Mesendoderm (in vitro differentiated cells): ENCODE results near the gene EPSTI1.

Source experiments
- DNase-seq: peaks from one replicate; pipeline ENCODE4 v3.0.0; 2013
- H2AK5ac ChIP-seq: 2 replicates; pipeline ENCODE4 v1.6.1; 2013; ENCODE audit warnings: low read length, inconsistent platforms
- H2BK120ac ChIP-seq: 2 replicates; pipeline ENCODE4 v1.6.1; 2013; ENCODE audit warnings: low read depth, mild to moderate bottlenecking, low read length, moderate library complexity, mixed read lengths
- H2BK15ac ChIP-seq: replicated peaks from 2 replicates; pipeline ENCODE4 v1.6.1; 2013; ENCODE audit warnings: low read depth, mild to moderate bottlenecking, moderate library complexity
- H2BK5ac ChIP-seq: 2 replicates; pipeline ENCODE4 v1.6.1; 2013; ENCODE audit warnings: low read length, inconsistent platforms
- H3K18ac ChIP-seq: 2 replicates; pipeline ENCODE4 v1.6.1; 2013; ENCODE audit warnings: mild to moderate bottlenecking, low read length, mixed read lengths
- H3K23ac ChIP-seq: one replicate; pipeline ENCODE4 v1.6.1; 2013; ENCODE audit warnings: low read length
- H3K27ac ChIP-seq: 2 replicates; pipeline ENCODE4 v1.5.1; 2013; ENCODE audit warnings: low read depth, mild to moderate bottlenecking, inconsistent platforms, low read length, moderate library complexity
- H3K27me3 ChIP-seq: 2 replicates; pipeline ENCODE4 v1.6.1; 2013; ENCODE audit warnings: low read length, control low read depth, mild to moderate bottlenecking, inconsistent platforms; ENCODE audit not compliant: insufficient read depth, poor library complexity
- H3K36me3 ChIP-seq: 2 replicates; pipeline ENCODE4 v1.6.1; 2013; ENCODE audit warnings: low read length, inconsistent platforms; ENCODE audit not compliant: control insufficient read depth, insufficient read depth
- H3K4ac ChIP-seq: one replicate; pipeline ENCODE4 v1.6.1; 2013; ENCODE audit warnings: low read depth, mild to moderate bottlenecking, low read length, moderate library complexity
- H3K4me1 ChIP-seq: 2 replicates; pipeline ENCODE4 v1.6.1; 2013; ENCODE audit warnings: low read depth, low read length, inconsistent platforms; ENCODE audit not compliant: control insufficient read depth
- H3K4me2 ChIP-seq: 2 replicates; pipeline ENCODE4 v1.6.1; 2013; ENCODE audit warnings: low read length
- H3K4me3 ChIP-seq: 2 replicates; pipeline ENCODE4 v1.5.1; 2013; ENCODE audit warnings: mild to moderate bottlenecking, low read length
- H3K56ac ChIP-seq: one replicate; pipeline ENCODE4 v1.6.1; 2013; ENCODE audit warnings: low read length
- H3K79me1 ChIP-seq: 2 replicates; pipeline ENCODE4 v1.6.1; 2013; ENCODE audit warnings: low read length, inconsistent platforms
- H3K79me2 ChIP-seq: 2 replicates; pipeline ENCODE4 v1.6.1; 2013; ENCODE audit warnings: mild to moderate bottlenecking, low read length; ENCODE audit not compliant: control insufficient read depth, insufficient read depth
- H3K9ac ChIP-seq: 2 replicates; pipeline ENCODE4 v1.6.1; 2013; ENCODE audit warnings: low read length, inconsistent platforms
- H4K5ac ChIP-seq: one replicate; pipeline ENCODE4 v1.6.1; 2013; ENCODE audit warnings: low read length
- H4K8ac ChIP-seq: one replicate; pipeline ENCODE4 v1.6.1; 2013; ENCODE audit warnings: low read depth, mild to moderate bottlenecking, control low read depth, low read length, moderate library complexity
- WGBS: extraction: QIAGEN DNeasy Blood & Tissue Kit; methylation state at CpG from one replicate; pipeline ENCODE4 v1.1.7; 2013; ENCODE audit warnings: low lambda C conversion rate, missing lambda C conversion rate; ENCODE audit not compliant: insufficient coverage; ENCODE audit errors: extremely low coverage; 5-methylcytosine and 5-hydroxymethylcytosine counted together

The EPSTI1 gene

GRCh38 chr13:42894765-42895243, 97.2 kb downstream of the EPSTI1 start:
- no peak overlapping the region for H4K8ac ChIP-seq
- no peak overlapping the region for H3K27ac ChIP-seq
- no CpG with 5 or more reads among the region's 4 CpGs for WGBS
- H2BK5ac ChIP-seq, result no peak overlapping the region
- H4K5ac ChIP-seq, result no peak overlapping the region
- no peak overlapping the region for H3K56ac ChIP-seq
- no peak overlapping the region for H3K18ac ChIP-seq
- no peaks in the 10 kb centered on the region for H3K36me3 ChIP-seq
- H3K4me3 ChIP-seq, result no peak overlapping the region
- no peaks in the 10 kb centered on the region for H3K79me2 ChIP-seq
- no peak for DNase-seq
- H2BK120ac ChIP-seq, result no peak overlapping the region
- no peak overlapping the region for H3K4me2 ChIP-seq
- no peaks in the 10 kb centered on the region for H3K27me3 ChIP-seq
- no peak overlapping the region for H3K4ac ChIP-seq
- no peak overlapping the region for H2BK15ac ChIP-seq
- no peak overlapping the region for H2AK5ac ChIP-seq
- H3K4me1 ChIP-seq, result no peaks in the 10 kb centered on the region
- H3K79me1 ChIP-seq, result no peaks in the 10 kb centered on the region
- no peak overlapping the region for H3K23ac ChIP-seq
- no peak overlapping the region for H3K9ac ChIP-seq

GRCh38 chr13:42893214-42893671, 98.8 kb downstream of the EPSTI1 start:
- H4K5ac ChIP-seq, result no peak overlapping the region
- H4K8ac ChIP-seq, result no peak overlapping the region
- DNase-seq, result peak; percentile 59
- H3K36me3 ChIP-seq, result no peaks in the 10 kb centered on the region
- H3K27ac ChIP-seq, result no peak overlapping the region
- peak overlapping the region; percentile 11 for H3K23ac ChIP-seq
- no peak overlapping the region for H3K56ac ChIP-seq
- H3K4ac ChIP-seq, result no peak overlapping the region
- H2BK120ac ChIP-seq, result no peak overlapping the region
- no peak overlapping the region for H3K18ac ChIP-seq
- no peaks in the 10 kb centered on the region for H3K27me3 ChIP-seq
- no peaks in the 10 kb centered on the region for H3K4me1 ChIP-seq
- H2BK15ac ChIP-seq, result no peak overlapping the region
- no peaks in the 10 kb centered on the region for H3K79me2 ChIP-seq
- no peak overlapping the region for H3K4me2 ChIP-seq
- no peaks in the 10 kb centered on the region for H3K79me1 ChIP-seq
- no peak overlapping the region for H2BK5ac ChIP-seq
- no peak overlapping the region for H2AK5ac ChIP-seq
- no peak overlapping the region for H3K9ac ChIP-seq
- WGBS, result no CpG with 5 or more reads among the region's 1 CpG
- H3K4me3 ChIP-seq, result no peak overlapping the region

GRCh38 chr13:42892760-42893159, 99.3 kb downstream of the EPSTI1 start:
- H2AK5ac ChIP-seq, result no peak overlapping the region
- no peaks in the 10 kb centered on the region for H3K4me1 ChIP-seq
- H3K18ac ChIP-seq, result no peak overlapping the region
- no peak overlapping the region for H3K4me2 ChIP-seq
- DNase-seq, result no peak
- no peak overlapping the region for H4K5ac ChIP-seq
- no peak overlapping the region for H2BK120ac ChIP-seq
- no peak overlapping the region for H3K9ac ChIP-seq
- H3K79me1 ChIP-seq, result no peaks in the 10 kb centered on the region
- no peaks in the 10 kb centered on the region for H3K79me2 ChIP-seq
- no peak overlapping the region for H3K4me3 ChIP-seq
- no peaks in the 10 kb centered on the region for H3K36me3 ChIP-seq
- H3K56ac ChIP-seq, result no peak overlapping the region
- H2BK5ac ChIP-seq, result no peak overlapping the region
- no peak overlapping the region for H3K23ac ChIP-seq
- H2BK15ac ChIP-seq, result no peak overlapping the region
- no peaks in the 10 kb centered on the region for H3K27me3 ChIP-seq
- no peak overlapping the region for H3K4ac ChIP-seq
- no CpG with 5 or more reads among the region's 3 CpGs for WGBS
- no peak overlapping the region for H4K8ac ChIP-seq
- no peak overlapping the region for H3K27ac ChIP-seq

- no peak overlapping the region for H2AK5ac ChIP-seq
- no peaks in the 10 kb centered on the region for H3K4me1 ChIP-seq
- WGBS, result 100% methylated on average over 2 of the region's 3 CpGs
- no peak overlapping the region for H3K56ac ChIP-seq
- no peak overlapping the region for H2BK120ac ChIP-seq
- H3K4me3 ChIP-seq, result no peak overlapping the region
- H2BK5ac ChIP-seq, result no peak overlapping the region
- H3K27ac ChIP-seq, result no peak overlapping the region
- H2BK15ac ChIP-seq, result no peak overlapping the region
- H3K18ac ChIP-seq, result no peak overlapping the region
- DNase-seq, result no peak
- H3K36me3 ChIP-seq, result no peaks in the 10 kb centered on the region
- no peaks in the 10 kb centered on the region for H3K79me2 ChIP-seq
- no peak overlapping the region for H4K5ac ChIP-seq
- H3K79me1 ChIP-seq, result no peaks in the 10 kb centered on the region
- no peak overlapping the region for H3K4me2 ChIP-seq
- no peak overlapping the region for H3K4ac ChIP-seq
- no peaks in the 10 kb centered on the region for H3K27me3 ChIP-seq
- H3K9ac ChIP-seq, result no peak overlapping the region
- H4K8ac ChIP-seq, result no peak overlapping the region
- no peak overlapping the region for H3K23ac ChIP-seq
These were observed 100.5 kb downstream of the EPSTI1 start for GRCh38 chr13:42891591-42891990.

GRCh38 chr13:42885325-42885724, 106.7 kb downstream of the EPSTI1 start:
- Histone ChIP-seq H3K9ac (no peak overlapping the region), H3K23ac (no peak overlapping the region), H4K8ac (no peak overlapping the region), H3K79me1 (no peaks in the 10 kb centered on the region), H2BK120ac (no peak overlapping the region), H2BK5ac (no peak overlapping the region), H3K4me3 (no peak overlapping the region), H3K36me3 (no peaks in the 10 kb centered on the region), H3K27me3 (no peaks in the 10 kb centered on the region), H3K56ac (no peak overlapping the region), H2BK15ac (no peak overlapping the region), H3K79me2 (no peaks in the 10 kb centered on the region), H3K4me1 (no peaks in the 10 kb centered on the region), H3K4ac (no peak overlapping the region), H3K18ac (no peak overlapping the region), H3K4me2 (no peak overlapping the region), H2AK5ac (no peak overlapping the region), H3K27ac (no peak overlapping the region), H4K5ac (no peak overlapping the region)
- DNase-seq, result no peak
- no CpG with 5 or more reads among the region's 8 CpGs for WGBS

- Histone ChIP-seq H3K36me3 (no peaks in the 10 kb centered on the region), H3K56ac (peak overlapping the region; percentile 36), H3K4me1 (no peaks in the 10 kb centered on the region), H3K79me2 (no peaks in the 10 kb centered on the region), H3K27ac (no peak overlapping the region), H3K4me2 (no peak overlapping the region), H2AK5ac (no peak overlapping the region), H3K4ac (no peak overlapping the region), H3K23ac (no peak overlapping the region), H3K18ac (no peak overlapping the region), H3K9ac (no peak overlapping the region), H2BK15ac (no peak overlapping the region), H3K27me3 (no peaks in the 10 kb centered on the region), H2BK5ac (no peak overlapping the region), H4K5ac (no peak overlapping the region), H4K8ac (no peak overlapping the region), H3K79me1 (no peaks in the 10 kb centered on the region), H3K4me3 (no peak overlapping the region), H2BK120ac (no peak overlapping the region)
- peak; percentile 78 for DNase-seq
- no CpG with 5 or more reads among the region's 6 CpGs for WGBS
These were observed 108.1 kb downstream of the EPSTI1 start for GRCh38 chr13:42883771-42884467.
